C4-2B (cell line): ENCODE data around the gene CENPP.

Experiments
- H3K27ac ChIP-seq: fragments of 450-650 bp; 2 replicates; pipeline ENCODE4 v1.5.1; 2017
- CTCF ChIP-seq: fragments of 450-650 bp; conservative IDR thresholded peaks from 2 replicates; pipeline ENCODE4 v1.5.1; 2017; ENCODE audit warnings: mild to moderate bottlenecking
- ZFX ChIP-seq: fragments of 450-650 bp; IDR thresholded peaks from 2 replicates; pipeline ENCODE4 v1.6.1; 2017

Gene CENPP

GRCh38 chr9:92663951-92664350, 338.2 kb downstream of the CENPP start:
- TF ChIP-seq ZFX (no peak), CTCF (no peak)
- H3K27ac ChIP-seq, result no peak overlapping the region

DNA sequence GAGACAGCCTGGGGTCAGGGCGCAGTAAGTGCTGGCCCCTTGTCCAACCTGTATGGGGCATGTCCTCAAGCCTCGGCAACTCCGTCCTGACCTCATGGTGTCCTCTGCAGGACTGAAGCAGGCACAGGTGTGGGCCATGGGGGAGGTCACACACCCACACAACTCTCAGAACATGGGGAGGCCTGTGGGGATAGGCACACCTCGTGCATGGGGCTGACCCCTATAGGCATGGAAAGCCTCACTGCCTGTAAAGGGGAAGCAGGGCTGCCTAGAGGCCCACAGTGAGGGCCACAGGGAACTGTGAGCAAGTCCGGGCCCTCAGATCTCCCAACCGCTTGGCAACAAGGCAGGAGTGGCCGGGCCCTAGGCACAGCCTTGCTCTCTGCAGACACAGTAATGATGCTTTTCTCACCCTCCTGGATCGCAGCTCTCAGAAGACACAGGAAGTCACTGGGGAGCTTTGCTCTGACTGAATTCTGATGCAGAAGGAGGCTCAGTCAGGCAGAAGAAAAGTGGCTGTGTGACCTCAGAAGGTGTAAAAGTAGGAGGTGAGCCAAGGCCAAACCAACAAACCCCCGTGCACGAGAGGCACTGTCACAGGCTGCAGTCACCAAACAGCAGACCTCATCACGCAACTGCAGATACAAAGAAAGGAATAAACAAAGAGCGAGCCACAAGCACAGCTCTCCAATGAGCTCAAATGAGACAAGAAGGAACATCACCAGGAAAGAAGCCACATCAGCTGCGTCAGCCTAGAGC, 338.8 kb downstream of the CENPP start:
- no peak for TF ChIP-seq ZFX
- no peak for TF ChIP-seq CTCF
- peak overlapping the region; percentile 0; the same call in 1 of the 2 replicates for H3K27ac ChIP-seq

DNA sequence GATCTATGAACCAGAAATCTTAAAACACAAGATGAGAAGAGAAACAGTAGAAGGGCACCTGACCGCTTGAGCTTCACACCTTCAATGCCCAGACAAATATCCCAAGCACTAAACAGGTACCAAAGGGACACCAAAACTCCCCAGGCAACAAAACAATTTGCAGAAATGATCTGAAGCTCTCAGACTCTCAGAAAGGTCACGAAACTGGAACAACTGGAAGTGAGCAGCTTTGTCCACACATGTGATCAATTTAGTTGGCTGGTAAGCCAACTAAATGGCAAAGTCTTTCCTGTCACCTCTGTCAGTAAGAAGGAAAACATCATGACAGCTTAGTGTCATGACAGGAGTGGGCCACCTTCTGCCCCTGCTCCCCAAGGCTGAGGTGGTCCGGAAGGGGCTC, 340.1 kb downstream of the CENPP start:
- TF ChIP-seq CTCF (no peak), ZFX (no peak)
- peak overlapping the region; percentile 70 for H3K27ac ChIP-seq

- peak overlapping the region; percentile 70 for H3K27ac ChIP-seq
- no peak for TF ChIP-seq ZFX
- TF ChIP-seq CTCF, result no peak
Observed at GRCh38 chr9:92666236-92666635, 340.5 kb downstream of the CENPP start.

DNA sequence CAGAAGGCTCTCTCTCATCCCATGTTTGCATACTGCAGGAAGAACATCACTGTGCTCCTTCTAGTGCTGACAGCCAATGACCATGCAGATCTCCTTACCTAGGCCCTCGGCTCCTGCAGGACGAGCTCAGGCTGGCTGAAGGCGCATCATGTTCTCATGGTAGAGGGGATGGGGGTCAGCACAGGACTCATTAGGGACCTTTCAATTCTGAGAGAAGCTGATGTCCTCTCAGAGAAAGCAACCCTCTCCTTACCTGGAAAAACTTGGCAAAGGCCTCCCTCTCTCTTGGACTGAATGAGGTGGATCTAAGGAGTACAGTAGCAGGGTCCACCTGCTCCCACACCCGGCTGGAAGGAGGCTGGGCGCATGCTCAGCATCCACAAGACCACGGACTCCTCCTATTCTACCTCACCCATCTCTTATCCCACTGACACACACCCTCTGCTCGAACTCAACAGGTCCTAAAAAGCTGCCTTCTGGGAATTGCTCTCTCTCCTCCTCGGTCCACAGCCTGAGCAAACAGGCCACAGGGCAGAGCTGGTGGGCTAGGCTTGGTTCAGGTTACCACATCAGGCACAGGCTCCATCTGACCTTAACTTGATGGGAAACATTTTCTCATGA, 341.3 kb downstream of the CENPP start:
- TF ChIP-seq ZFX (no peak), CTCF (no peak)

GRCh38 chr9:92668746-92669526, 343.2 kb downstream of the CENPP start:
- TF ChIP-seq CTCF, result no peak
- TF ChIP-seq ZFX, result peak; percentile 68; the same call in 1 of the 2 replicates
- H3K27ac ChIP-seq, result peak overlapping the region; percentile 84

More for the DNA sequence above, 341.3 kb downstream of the CENPP start:
- peak overlapping the region; percentile 70 for H3K27ac ChIP-seq

DNA sequence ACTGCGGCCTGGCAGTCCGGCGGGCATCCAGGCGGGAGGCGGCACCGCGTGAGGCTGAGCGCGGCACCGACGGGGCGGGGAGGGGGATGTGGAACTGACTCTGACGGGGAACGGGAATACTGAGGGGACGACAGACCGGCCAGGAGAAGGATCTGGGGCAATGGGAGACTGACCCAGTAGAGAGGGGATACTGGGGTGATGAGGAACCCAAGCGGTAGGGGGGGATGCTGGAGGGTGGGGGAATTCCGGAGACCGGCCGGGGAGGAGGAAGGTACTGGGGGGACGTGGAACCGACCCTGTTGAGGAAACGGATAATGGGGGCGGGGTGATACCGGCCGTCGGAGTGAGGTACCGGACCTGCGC, 343.8 kb downstream of the CENPP start:
- TF ChIP-seq CTCF (no peak), ZFX (no peak)
- peak overlapping the region; percentile 84 for H3K27ac ChIP-seq
